Measurements from ENCODE around the gene ACOT13.
"Not testable (repeated sequence)": the region's sequence is repeated elsewhere in the genome, so short reads cannot be mapped to it uniquely, and the experiment has no call there.

The ACOT13 gene

GRCh38 chr6:24666641-24667377 lies at the start of gene ACOT13, which contains the start of gene TDP2:
TSS of gene ACOT13 (plus strand) at chr6:24667077. CDS start at chr6:24667264, 187 bp downstream.
TSS of gene TDP2 (minus strand) at chr6:24666899. CDS start at chr6:24666862, 37 bp downstream.
- H3K4me1 Mint-ChIP-seq: peaks cover 52% of the 10 kb centered on the region
- ATAC-seq (peak; percentile 96), DNase-seq (peak; percentile 95)
- peaks cover 15% of the 10 kb centered on the region for H3K9me3 Mint-ChIP-seq
- H3K4me3 Mint-ChIP-seq: peak within 1 kb of the TSS; percentile 99
- peak within 1 kb of the TSS; percentile 97 for H3K27ac Mint-ChIP-seq
- H3K27me3 Mint-ChIP-seq: no peaks in the 10 kb centered on the region
- peaks cover 52% of the 10 kb centered on the region for H3K36me3 Mint-ChIP-seq (ENCODE audit: low read depth)

GRCh38 chr6:24619661-24620060 lies 47.2 kb upstream of the ACOT13 start:
- no peaks in the 10 kb centered on the region for H3K36me3 Mint-ChIP-seq (ENCODE audit: low read depth)

GRCh38 chr6:24620637-24621036 lies 46.2 kb upstream of the ACOT13 start:
- no peak overlapping the region for H3K27ac Mint-ChIP-seq
- DNase-seq (no peak), ATAC-seq (no peak)
- no peak overlapping the region for H3K4me3 Mint-ChIP-seq
- H3K36me3 Mint-ChIP-seq (ENCODE audit: low read depth): no peaks in the 10 kb centered on the region
- H3K27me3 Mint-ChIP-seq: peaks cover 1% of the 10 kb centered on the region
- no peaks in the 10 kb centered on the region for H3K4me1 Mint-ChIP-seq
- no peaks in the 10 kb centered on the region for H3K9me3 Mint-ChIP-seq

More at GRCh38 chr6:24619661-24620060, 47.2 kb upstream of the ACOT13 start:
- Mint-ChIP-seq H3K4me1 (no peaks in the 10 kb centered on the region), H3K27ac (no peak overlapping the region), H3K27me3 (peaks cover 3% of the 10 kb centered on the region), H3K9me3 (no peaks in the 10 kb centered on the region), H3K4me3 (no peak overlapping the region)
- ATAC-seq (no peak), DNase-seq (no peak)

- Mint-ChIP-seq H3K27ac (no peak overlapping the region), H3K9me3 (no peaks in the 10 kb centered on the region), H3K27me3 (no peaks in the 10 kb centered on the region), H3K4me3 (no peak overlapping the region), H3K4me1 (no peaks in the 10 kb centered on the region), H3K36me3 (ENCODE audit: low read depth) (no peaks in the 10 kb centered on the region)
- no peak for ATAC-seq
- DNase-seq: no peak
These were observed 45.1 kb upstream of the ACOT13 start for GRCh38 chr6:24621626-24622289.

GRCh38 chr6:24630856-24631505 lies 35.9 kb upstream of the ACOT13 start:
- no peak for ATAC-seq
- H3K4me1 Mint-ChIP-seq: no peaks in the 10 kb centered on the region
- H3K27ac Mint-ChIP-seq: no peak overlapping the region

GRCh38 chr6:24631671-24632070 lies 35.2 kb upstream of the ACOT13 start:
- ATAC-seq (no peak), DNase-seq (no peak)
- peaks cover 14% of the 10 kb centered on the region for H3K27me3 Mint-ChIP-seq
- no peaks in the 10 kb centered on the region for H3K36me3 Mint-ChIP-seq (ENCODE audit: low read depth)
- H3K27ac Mint-ChIP-seq: no peak overlapping the region
- H3K4me3 Mint-ChIP-seq: no peak overlapping the region
- no peaks in the 10 kb centered on the region for H3K9me3 Mint-ChIP-seq
- H3K4me1 Mint-ChIP-seq: no peaks in the 10 kb centered on the region

More at GRCh38 chr6:24630856-24631505, 35.9 kb upstream of the ACOT13 start:
- no peak for DNase-seq
- H3K36me3 Mint-ChIP-seq (ENCODE audit: low read depth): no peaks in the 10 kb centered on the region
- peaks cover 14% of the 10 kb centered on the region for H3K27me3 Mint-ChIP-seq
- H3K4me3 Mint-ChIP-seq: no peak overlapping the region
- H3K9me3 Mint-ChIP-seq: no peaks in the 10 kb centered on the region

- H3K36me3 Mint-ChIP-seq (ENCODE audit: low read depth): no peaks in the 10 kb centered on the region
- H3K9me3 Mint-ChIP-seq: no peaks in the 10 kb centered on the region
- no peaks in the 10 kb centered on the region for H3K4me1 Mint-ChIP-seq
- DNase-seq (no peak), ATAC-seq (no peak)
- no peak overlapping the region for H3K4me3 Mint-ChIP-seq
- H3K27ac Mint-ChIP-seq: no peak overlapping the region
- peaks cover 14% of the 10 kb centered on the region for H3K27me3 Mint-ChIP-seq
These were observed 34.3 kb upstream of the ACOT13 start for GRCh38 chr6:24632573-24632972.

GRCh38 chr6:24636681-24637080 lies 30.2 kb upstream of the ACOT13 start:
- peaks cover 8% of the 10 kb centered on the region for H3K9me3 Mint-ChIP-seq
- H3K36me3 Mint-ChIP-seq (ENCODE audit: low read depth): no peaks in the 10 kb centered on the region
- DNase-seq (no peak), ATAC-seq (no peak)
- H3K27ac Mint-ChIP-seq: no peak overlapping the region
- peaks cover 18% of the 10 kb centered on the region for H3K27me3 Mint-ChIP-seq
- H3K4me3 Mint-ChIP-seq: no peak overlapping the region
- no peaks in the 10 kb centered on the region for H3K4me1 Mint-ChIP-seq

- Mint-ChIP-seq H3K27ac (no peak overlapping the region), H3K4me1 (peaks cover 1% of the 10 kb centered on the region), H3K36me3 (ENCODE audit: low read depth) (no peaks in the 10 kb centered on the region), H3K4me3 (no peak overlapping the region), H3K27me3 (peaks cover 22% of the 10 kb centered on the region), H3K9me3 (peaks cover 8% of the 10 kb centered on the region)
- ATAC-seq (no peak), DNase-seq (no peak)
These were observed 26.7 kb upstream of the ACOT13 start for GRCh38 chr6:24640166-24640565.

GRCh38 chr6:24640631-24641030 lies 26.2 kb upstream of the ACOT13 start:
- not testable (repeated sequence) for H3K4me1 Mint-ChIP-seq; H3K27ac Mint-ChIP-seq; H3K9me3 Mint-ChIP-seq; H3K4me3 Mint-ChIP-seq; ATAC-seq; H3K36me3 Mint-ChIP-seq (ENCODE audit: low read depth); DNase-seq
- peaks cover 26% of the 10 kb centered on the region for H3K27me3 Mint-ChIP-seq

GRCh38 chr6:24642061-24642460 lies 24.8 kb upstream of the ACOT13 start:
- H3K27me3 Mint-ChIP-seq: peaks cover 28% of the 10 kb centered on the region
- no peak overlapping the region for H3K27ac Mint-ChIP-seq
- DNase-seq: no peak
- H3K9me3 Mint-ChIP-seq: peaks cover 8% of the 10 kb centered on the region
- peaks cover 13% of the 10 kb centered on the region for H3K4me1 Mint-ChIP-seq
- no peaks in the 10 kb centered on the region for H3K36me3 Mint-ChIP-seq (ENCODE audit: low read depth)
- no peak for ATAC-seq
- no peak overlapping the region for H3K4me3 Mint-ChIP-seq

GRCh38 chr6:24643920-24644319 lies 23.0 kb upstream of the ACOT13 start:
- Mint-ChIP-seq H3K27me3 (peaks cover 28% of the 10 kb centered on the region), H3K4me3 (no peak overlapping the region), H3K9me3 (peaks cover 3% of the 10 kb centered on the region), H3K36me3 (ENCODE audit: low read depth) (no peaks in the 10 kb centered on the region), H3K27ac (no peak overlapping the region), H3K4me1 (peaks cover 13% of the 10 kb centered on the region)
- no peak for DNase-seq
- ATAC-seq: no peak

GRCh38 chr6:24644377-24644776 lies 22.5 kb upstream of the ACOT13 start:
- Mint-ChIP-seq H3K27me3 (peaks cover 28% of the 10 kb centered on the region), H3K36me3 (ENCODE audit: low read depth) (no peaks in the 10 kb centered on the region), H3K9me3 (no peaks in the 10 kb centered on the region), H3K4me1 (peaks cover 13% of the 10 kb centered on the region), H3K27ac (no peak overlapping the region), H3K4me3 (no peak overlapping the region)
- DNase-seq (no peak), ATAC-seq (no peak)

- Mint-ChIP-seq H3K27ac (no peak overlapping the region), H3K9me3 (no peaks in the 10 kb centered on the region), H3K36me3 (ENCODE audit: low read depth) (peaks cover 3% of the 10 kb centered on the region), H3K4me1 (peaks cover 13% of the 10 kb centered on the region), H3K27me3 (peaks cover 24% of the 10 kb centered on the region), H3K4me3 (peak overlapping the region; percentile 85)
- ATAC-seq: no peak
- no peak for DNase-seq
These were observed 20.1 kb upstream of the ACOT13 start for GRCh38 chr6:24646771-24647170.

GRCh38 chr6:24648276-24648675 lies 18.6 kb upstream of the ACOT13 start:
- H3K4me3 Mint-ChIP-seq: no peak overlapping the region
- no peak overlapping the region for H3K27ac Mint-ChIP-seq
- DNase-seq (no peak), ATAC-seq (no peak)
- peaks cover 10% of the 10 kb centered on the region for H3K36me3 Mint-ChIP-seq (ENCODE audit: low read depth)
- H3K4me1 Mint-ChIP-seq: peaks cover 13% of the 10 kb centered on the region
- H3K9me3 Mint-ChIP-seq: no peaks in the 10 kb centered on the region
- H3K27me3 Mint-ChIP-seq: peaks cover 23% of the 10 kb centered on the region
